Panc1 (cell line): ENCODE results near the gene COASY.

Source experiments
- CTCF ChIP-seq: fragments of 450-650 bp; IDR thresholded peaks from 2 replicates; pipeline ENCODE4 v1.5.1; 2017; ENCODE audit warnings: mild to moderate bottlenecking
- POLR2AphosphoS5 ChIP-seq: IDR thresholded peaks from 2 replicates; pipeline ENCODE4 v1.6.1; 2012; ENCODE audit warnings: mild to moderate bottlenecking, low read depth, low read length, moderate library complexity
- REST ChIP-seq, 2 experiments: IDR thresholded peaks; 2 replicates each; pipeline ENCODE4 v1.6.1; 2011 to 2012; ENCODE audit warnings: low read depth in 2 of 2, control low read depth in 1 of 2, low read length in 1 of 2, mild to moderate bottlenecking in 1 of 2, moderate library complexity in 1 of 2; ENCODE audit not compliant: insufficient read depth in 1 of 2
- SIN3A ChIP-seq: IDR thresholded peaks from 2 replicates; pipeline ENCODE4 v1.6.1; 2012; ENCODE audit warnings: low read depth, mild to moderate bottlenecking, low read length, moderate library complexity, borderline replicate concordance; ENCODE audit not compliant: insufficient read depth
- TCF7L2 ChIP-seq: IDR thresholded peaks from 2 replicates; pipeline ENCODE4 v1.6.1; 2011; ENCODE audit warnings: mild to moderate bottlenecking, low read depth, low read length, inconsistent platforms

DNA sequence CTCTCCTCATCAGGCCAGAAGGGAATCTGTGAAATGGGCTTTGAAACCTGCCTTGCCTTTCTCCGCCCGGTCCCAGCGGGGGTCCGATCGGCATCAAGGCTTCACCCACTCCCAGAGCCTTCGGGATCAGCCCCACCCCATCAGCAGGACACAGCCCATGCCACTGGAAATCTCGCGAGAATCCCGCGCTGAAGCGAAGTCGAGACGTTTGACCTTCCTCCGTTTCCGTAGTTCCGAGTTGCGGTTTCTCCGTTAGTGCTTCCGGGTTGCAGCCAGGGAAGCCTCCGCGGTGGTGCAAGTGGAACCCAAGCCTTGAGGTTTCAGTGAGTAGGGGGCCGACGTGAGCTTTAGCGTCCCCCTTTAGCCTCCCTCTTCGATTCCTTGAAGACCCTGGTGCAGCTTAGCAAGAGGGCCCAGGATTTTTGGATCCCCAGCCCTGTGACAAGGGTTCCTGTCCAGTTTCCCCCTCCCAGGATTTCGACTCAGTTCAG lies at the start of gene COASY:
- TF ChIP-seq TCF7L2 (no peak), CTCF (no peak), POLR2AphosphoS5 (peak; percentile 86), REST (IDR thresholded peaks at IDR 0.05; ENCODE audit: insufficient read depth in 1 of 2, low read depth in 2 of 2, low read length in 1 of 2) (no peak), SIN3A (peak; percentile 83; the same call in 1 of the 2 replicates)
